GM21723 (cell line): ENCODE measurements around the gene LRP1B.

Experiments used
- ATAC-seq: cut with Tn5 transposase; IDR thresholded peaks from one replicate; pipeline ENCODE4 v1.9.1; 2021; ENCODE audit warnings: mild to moderate bottlenecking, moderate library complexity; ENCODE audit not compliant: unreplicated experiment

LRP1B gene

DNA sequence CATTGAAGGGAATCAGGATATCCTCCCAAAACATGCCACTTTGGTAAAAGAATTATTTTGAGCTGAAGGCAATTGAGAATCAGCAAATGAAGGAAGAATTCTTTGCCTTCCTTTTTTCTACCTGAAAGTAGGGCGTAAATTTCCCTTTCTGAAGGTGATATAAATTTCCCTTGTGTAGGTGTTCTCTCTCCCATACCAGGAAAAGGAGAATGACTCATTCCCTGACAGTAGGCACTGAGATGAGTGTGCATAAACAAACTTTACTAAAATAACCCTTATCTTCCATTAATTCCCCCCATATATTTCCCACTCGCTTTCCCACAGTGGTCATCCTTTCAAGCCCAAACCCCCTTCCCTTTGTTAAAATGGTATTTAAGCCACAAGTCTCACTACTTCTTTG lies 1339.0 kb downstream of the LRP1B start:
- ATAC-seq, result no peak

GRCh38 chr2:140786585-140786984 lies 1344.2 kb downstream of the LRP1B start:
- no peak for ATAC-seq

- ATAC-seq, result no peak
These were observed 1355.4 kb downstream of the LRP1B start for GRCh38 chr2:140775411-140775810.

DNA sequence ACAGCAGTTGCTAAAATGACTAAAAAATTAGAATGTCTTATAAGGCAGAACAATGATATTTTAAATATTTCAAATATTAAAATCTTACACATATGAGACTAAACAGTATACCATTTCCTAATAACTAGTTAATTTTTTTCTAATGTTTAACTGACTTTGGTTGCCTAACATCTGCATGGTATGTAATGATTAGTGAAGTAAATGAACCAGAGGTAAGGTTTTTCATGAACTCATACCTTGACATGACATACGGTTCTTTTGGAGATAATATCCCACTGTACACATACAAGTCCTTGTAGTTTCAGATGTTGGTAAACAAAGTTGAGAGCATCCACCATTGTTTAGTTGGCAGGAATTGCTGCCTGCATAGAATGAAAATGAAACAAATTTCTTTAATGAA lies 1360.2 kb downstream of the LRP1B start:
- ATAC-seq, result no peak

- ATAC-seq, result no peak
These were observed 1369.0 kb downstream of the LRP1B start for GRCh38 chr2:140761807-140762206.

DNA sequence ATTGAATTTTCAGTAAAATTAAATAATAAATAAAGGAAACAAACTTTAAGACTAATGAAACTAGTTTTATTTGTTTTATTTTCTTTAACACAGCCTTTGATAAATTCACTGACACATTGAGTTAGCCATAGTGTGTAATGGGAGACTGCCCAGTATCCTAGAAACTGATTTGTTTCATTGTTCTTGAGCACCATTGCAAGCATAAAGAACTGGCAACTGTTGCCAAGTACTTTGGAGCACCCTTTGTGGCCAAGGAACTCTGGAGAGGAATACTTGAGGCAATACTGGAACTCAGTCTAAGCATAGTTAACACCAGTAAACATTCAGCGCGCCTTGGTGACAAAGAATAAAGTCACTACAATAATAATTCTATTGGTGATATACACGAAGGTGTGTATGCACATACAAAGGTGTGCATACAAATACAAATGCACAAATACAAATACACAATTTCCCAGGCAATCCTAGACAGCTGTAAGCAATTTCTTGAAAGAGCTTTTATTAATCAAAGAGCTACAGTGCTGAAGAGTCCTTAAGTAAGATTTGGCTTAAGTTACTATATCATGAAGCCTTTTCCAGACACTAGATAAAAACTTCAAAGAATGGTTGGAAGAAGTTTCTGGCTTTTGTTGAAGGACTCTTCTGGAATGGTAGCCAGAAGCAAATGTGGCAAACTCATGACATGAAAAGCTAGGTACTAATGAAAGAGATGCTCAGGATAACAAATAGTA lies 1371.2 kb downstream of the LRP1B start:
- ATAC-seq, result no peak

DNA sequence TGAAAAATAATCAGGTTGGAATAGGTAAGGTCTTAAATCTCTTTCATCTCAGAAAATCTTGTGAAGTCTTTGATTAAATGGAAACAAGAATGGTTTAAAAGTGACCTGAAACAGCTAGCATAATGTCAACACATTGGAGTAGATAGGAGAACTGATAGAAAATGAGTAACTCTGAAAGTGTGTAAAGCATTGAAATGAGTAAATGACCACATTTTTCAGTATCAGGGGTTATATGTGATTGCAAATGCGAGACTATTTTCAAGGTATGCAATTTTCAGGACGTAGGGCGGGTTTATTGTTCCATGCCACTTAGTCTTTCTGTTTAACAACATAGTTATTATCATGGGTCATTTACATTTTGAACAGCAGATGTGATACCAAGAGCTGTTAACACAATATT lies 1383.2 kb downstream of the LRP1B start:
- ATAC-seq, result peak; percentile 84

- no peak for ATAC-seq
These were observed 1383.7 kb downstream of the LRP1B start for GRCh38 chr2:140747090-140747489.

- no peak for ATAC-seq
These were observed 1386.4 kb downstream of the LRP1B start for GRCh38 chr2:140744379-140744778.

- ATAC-seq, result no peak
These were observed 1393.8 kb downstream of the LRP1B start for GRCh38 chr2:140737006-140737405.

DNA sequence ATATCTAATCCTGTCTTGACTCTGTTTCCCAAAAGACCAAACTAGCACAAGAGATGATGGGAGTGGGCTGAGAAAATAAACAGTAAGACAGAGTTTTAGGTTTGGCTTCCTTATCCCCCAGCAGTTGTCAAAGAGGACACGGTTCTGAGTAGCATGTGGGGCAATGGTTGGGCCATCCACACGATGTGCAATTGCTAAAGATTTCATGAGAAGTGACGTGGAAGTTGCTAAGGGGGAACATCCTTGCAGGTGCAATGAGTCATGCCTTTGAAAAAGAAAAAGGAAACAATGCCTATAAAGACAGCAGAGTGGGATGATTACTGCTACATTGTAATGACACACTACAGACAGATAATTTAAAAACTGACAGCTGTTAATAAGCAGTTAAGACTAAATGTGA lies 1395.8 kb downstream of the LRP1B start:
- ATAC-seq, result no peak

- ATAC-seq, result no peak
These were observed 1411.8 kb downstream of the LRP1B start for GRCh38 chr2:140718999-140719398.

DNA sequence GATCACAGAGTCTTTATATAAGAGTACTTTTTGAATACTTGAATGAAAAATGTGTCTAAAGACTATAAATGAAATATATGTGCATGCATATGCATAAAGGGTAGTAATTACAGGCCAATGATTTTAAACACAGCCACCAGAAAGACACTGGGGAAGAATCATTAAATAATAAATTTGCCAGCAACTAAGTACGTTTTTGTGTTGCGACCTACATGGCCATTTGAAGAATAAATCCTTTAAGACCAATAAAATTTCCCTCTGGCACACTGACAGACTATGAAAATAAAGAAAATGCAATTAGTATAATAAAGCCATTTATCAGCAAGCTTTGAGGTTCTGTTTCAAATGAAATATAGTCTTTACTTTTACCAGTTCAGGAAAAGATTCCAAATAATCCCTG lies 1413.3 kb downstream of the LRP1B start:
- ATAC-seq, result no peak

GRCh38 chr2:140714586-140714985 lies 1416.2 kb downstream of the LRP1B start:
- ATAC-seq, result no peak

- no peak for ATAC-seq
These were observed 1418.9 kb downstream of the LRP1B start for GRCh38 chr2:140711867-140712266.

- no peak for ATAC-seq
These were observed 1429.1 kb downstream of the LRP1B start for GRCh38 chr2:140701726-140702125.

- no peak for ATAC-seq
These were observed 1432.2 kb downstream of the LRP1B start for GRCh38 chr2:140698636-140699035.

GRCh38 chr2:140696449-140696848 lies 1434.4 kb downstream of the LRP1B start:
- ATAC-seq, result no peak

- no peak for ATAC-seq
These were observed 1435.7 kb downstream of the LRP1B start for GRCh38 chr2:140695155-140695554.

GRCh38 chr2:140687825-140688224 lies 1443.0 kb downstream of the LRP1B start:
- no peak for ATAC-seq

- no peak for ATAC-seq
These were observed 1447.2 kb downstream of the LRP1B start for GRCh38 chr2:140683658-140684057.

DNA sequence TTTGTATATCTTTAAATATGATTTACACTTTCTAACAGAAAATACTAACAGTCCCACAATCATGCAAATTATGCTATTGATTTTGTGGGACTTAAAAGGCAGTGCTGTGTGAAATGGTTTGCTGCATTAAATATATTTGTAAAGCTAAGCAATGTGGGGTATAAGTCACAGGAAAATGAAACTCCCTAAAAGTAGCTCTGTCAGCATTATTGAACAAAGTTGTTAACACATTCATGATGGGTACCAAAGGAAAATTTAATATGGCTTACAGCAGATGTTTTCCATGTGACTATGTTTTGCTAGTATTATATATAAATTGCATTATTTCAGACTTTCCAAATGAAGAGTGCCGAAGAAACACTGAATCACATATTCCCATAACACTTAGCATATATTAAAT lies 1450.0 kb downstream of the LRP1B start:
- ATAC-seq, result no peak

GRCh38 chr2:140679752-140680151 lies 1451.1 kb downstream of the LRP1B start:
- no peak for ATAC-seq
